Fibroblast of lung (primary cell): ENCODE data around the gene IFTAP. TPM values are rescaled to one million over a fixed set of nuclear protein-coding genes. Genes with fewer than 3 reads are reported as not detected.

Experiments
- DNase-seq, 2 donors: peaks; one replicate each; pipeline versions ENCODE4 v3.0.0 to v3.0.0-alpha.2; 2010; ENCODE audit warnings: low read depth in 2 of 2
- H2AFZ ChIP-seq: 2 replicates; pipeline ENCODE4 v1.5.1; 2012; ENCODE audit warnings: low read length, control low read depth, inconsistent platforms
- H3K27ac ChIP-seq: 2 replicates; pipeline ENCODE4 v1.5.1; 2011; ENCODE audit warnings: low read length, control low read depth; ENCODE audit not compliant: insufficient read depth
- H3K27me3 ChIP-seq: 2 replicates; pipeline ENCODE4 v1.5.1; 2011; ENCODE audit warnings: mild to moderate bottlenecking, low read length; ENCODE audit not compliant: control insufficient read depth, insufficient read depth
- H3K36me3 ChIP-seq: 2 replicates; pipeline ENCODE4 v1.5.1; 2011; ENCODE audit warnings: low read length; ENCODE audit not compliant: control insufficient read depth, insufficient read depth
- H3K4me1 ChIP-seq: 2 replicates; pipeline ENCODE4 v1.5.1; 2011; ENCODE audit warnings: low read length; ENCODE audit not compliant: control insufficient read depth, insufficient read depth; ENCODE audit errors: extremely low read depth
- H3K4me2 ChIP-seq: 2 replicates; pipeline ENCODE4 v1.5.1; 2011; ENCODE audit warnings: low read length, control low read depth; ENCODE audit not compliant: insufficient read depth; ENCODE audit errors: extremely low read depth
- H3K4me3 ChIP-seq, 4 experiments: fragments of 200-600 bp in 1 of 4; sonication (generic) in 1 of 4; replicated peaks in 1 of 4; 2 replicates each; pipeline ENCODE4 v1.5.1; 2011 to 2016; ENCODE audit warnings: low read length in 4 of 4, low read depth in 3 of 4, mild to moderate bottlenecking in 3 of 4, control low read depth in 2 of 4, inconsistent platforms in 1 of 4, mixed read lengths in 1 of 4; ENCODE audit not compliant: insufficient read depth in 1 of 4; ENCODE audit errors: control extremely low read depth in 1 of 4
- H3K79me2 ChIP-seq: 2 replicates; pipeline ENCODE4 v1.5.1; 2012; ENCODE audit warnings: mild to moderate bottlenecking, low read length, inconsistent platforms; ENCODE audit not compliant: control insufficient read depth, insufficient read depth
- H3K9ac ChIP-seq: 2 replicates; pipeline ENCODE4 v1.5.1; 2011; ENCODE audit warnings: mild to moderate bottlenecking, low read length, control low read depth; ENCODE audit not compliant: insufficient read depth
- H3K9me3 ChIP-seq: 2 replicates; pipeline ENCODE4 v1.5.1; 2012; ENCODE audit warnings: low read depth, low read length; ENCODE audit not compliant: control insufficient read depth, insufficient read depth
- H4K20me1 ChIP-seq: 2 replicates; pipeline ENCODE4 v1.5.1; 2011; ENCODE audit warnings: low read length; ENCODE audit not compliant: control insufficient read depth, insufficient read depth; ENCODE audit errors: extremely low read depth
- CTCF ChIP-seq, 2 donors: IDR thresholded peaks in 1 of 2; conservative IDR thresholded peaks in 1 of 2; 1 replicate in 1 of 2; 2 replicates in 1 of 2; pipeline ENCODE4 v1.5.1; 2011 to 2012; ENCODE audit warnings: low read length in 2 of 2, control low read depth in 1 of 2, inconsistent platforms in 1 of 2, low read depth in 1 of 2, mild to moderate bottlenecking in 1 of 2
- EZH2 ChIP-seq: IDR thresholded peaks from 2 replicates; pipeline ENCODE4 v1.5.1; 2012; ENCODE audit warnings: low read length, control low read depth, mild to moderate bottlenecking; ENCODE audit errors: missing control alignments
- polyA plus RNA-seq, 2 donors: library from polyadenylated mRNA; depleted of rRNA in 1 of 2; stranded (reverse) in 1 of 2; unstranded in 1 of 2; fragments of >200 nt; gene quantifications; 2 replicates each; pipeline ENCODE4 v1.2.1, GENCODE V29; 2011 to 2012; ENCODE audit warnings: missing spikeins in 1 of 2
- total RNA-seq: library from RNA; depleted of rRNA; stranded (reverse); fragments of >200 nt; gene quantifications from 2 replicates; pipeline ENCODE4 v1.2.1, GENCODE V29; 2014

The IFTAP gene
- total and polyA plus RNA-seq, 2 donors (not counting 1 experiment from before 2014, with no cell fraction given) = 41.1 to 42.7 TPM

GRCh38 chr11:36609383-36609782 is 15.1 kb downstream of the IFTAP start:
- H3K36me3 ChIP-seq = no peaks in the 10 kb centered on the region
- no peak overlapping the region for H3K4me3 ChIP-seq
- H3K9ac ChIP-seq = no peak overlapping the region
- no peaks in the 10 kb centered on the region for H3K27me3 ChIP-seq
- H3K4me1 ChIP-seq = no peaks in the 10 kb centered on the region
- no peak overlapping the region for H2AFZ ChIP-seq
- no peaks in the 10 kb centered on the region for H3K79me2 ChIP-seq
- no peak overlapping the region for H3K27ac ChIP-seq
- H3K9me3 ChIP-seq = no peaks in the 10 kb centered on the region
- no peak for TF ChIP-seq CTCF (conservative IDR thresholded peaks at IDR 0.05 in 1 of 2, IDR thresholded peaks at IDR 0.05 in 1 of 2; ENCODE audit: low read depth in 1 of 2, low read length in 2 of 2)
- no peak for TF ChIP-seq EZH2
- H4K20me1 ChIP-seq = no peaks in the 10 kb centered on the region
- no peak overlapping the region for H3K4me2 ChIP-seq
- no peak for DNase-seq

GRCh38 chr11:36615826-36616225 is 21.5 kb downstream of the IFTAP start:
- Histone ChIP-seq H3K36me3 (no peaks in the 10 kb centered on the region), H2AFZ (no peak overlapping the region), H3K27me3 (no peaks in the 10 kb centered on the region), H3K9me3 (no peaks in the 10 kb centered on the region), H3K4me3 (no peak overlapping the region), H3K4me1 (no peaks in the 10 kb centered on the region), H3K27ac (no peak overlapping the region), H4K20me1 (no peaks in the 10 kb centered on the region), H3K79me2 (no peaks in the 10 kb centered on the region), H3K4me2 (no peak overlapping the region), H3K9ac (no peak overlapping the region)
- DNase-seq = no peak
- TF ChIP-seq CTCF (conservative IDR thresholded peaks at IDR 0.05 in 1 of 2, IDR thresholded peaks at IDR 0.05 in 1 of 2; ENCODE audit: low read depth in 1 of 2, low read length in 2 of 2) = no peak
- TF ChIP-seq EZH2 = no peak

- no peaks in the 10 kb centered on the region for H3K79me2 ChIP-seq
- no peak for TF ChIP-seq CTCF (conservative IDR thresholded peaks at IDR 0.05 in 1 of 2, IDR thresholded peaks at IDR 0.05 in 1 of 2; ENCODE audit: low read depth in 1 of 2, low read length in 2 of 2)
- no peak for TF ChIP-seq EZH2
- no peaks in the 10 kb centered on the region for H3K36me3 ChIP-seq
- H3K27me3 ChIP-seq = no peaks in the 10 kb centered on the region
- H3K9ac ChIP-seq = no peak overlapping the region
- H3K4me3 ChIP-seq = no peak overlapping the region
- no peaks in the 10 kb centered on the region for H3K9me3 ChIP-seq
- no peaks in the 10 kb centered on the region for H3K4me1 ChIP-seq
- H4K20me1 ChIP-seq = no peaks in the 10 kb centered on the region
- no peak for DNase-seq
- H2AFZ ChIP-seq = no peak overlapping the region
- no peak overlapping the region for H3K4me2 ChIP-seq
- no peak overlapping the region for H3K27ac ChIP-seq
These were observed 23.5 kb downstream of the IFTAP start for GRCh38 chr11:36617543-36618362.
